Loucy (cell line): ENCODE measurements around the gene AIG1.
"Not testable (repeated sequence)": the region's sequence is repeated elsewhere in the genome, so short reads cannot be mapped to it uniquely, and the experiment has no call there.

ENCODE experiments used
- H2AFZ ChIP-seq: fragments of 200-600 bp; sonication (generic); 2 replicates; pipeline ENCODE4 v1.6.0; 2016; ENCODE audit warnings: antibody characterized with exemption, mild to moderate bottlenecking, low read length, moderate library complexity
- H3F3A ChIP-seq: fragments of 200-600 bp; 2 replicates; pipeline ENCODE4 v1.6.0; 2016; ENCODE audit warnings: antibody characterized with exemption, low read depth, mild to moderate bottlenecking
- H3K27me3 ChIP-seq: fragments of 200-600 bp; sonication (generic); 2 replicates; pipeline ENCODE4 v1.6.1; 2014; ENCODE audit warnings: low read length, mild to moderate bottlenecking; ENCODE audit not compliant: insufficient read depth, poor library complexity, severe bottlenecking
- H3K36me3 ChIP-seq: fragments of 200-600 bp; sonication (generic); 2 replicates; pipeline ENCODE4 v1.6.1; 2016; ENCODE audit warnings: low read length; ENCODE audit not compliant: insufficient read depth
- H3K4me1 ChIP-seq: fragments of 200-600 bp; sonication (generic); 2 replicates; pipeline ENCODE4 v1.5.1; 2014; ENCODE audit warnings: low read length, mild to moderate bottlenecking; ENCODE audit not compliant: insufficient read depth, poor library complexity, severe bottlenecking
- H3K4me2 ChIP-seq: fragments of 200-600 bp; sonication (generic); 2 replicates; pipeline ENCODE4 v1.6.0; 2014; ENCODE audit warnings: antibody characterized with exemption, low read length, low read depth, mild to moderate bottlenecking; ENCODE audit not compliant: poor library complexity, severe bottlenecking
- H3K4me3 ChIP-seq: fragments of 200-600 bp; sonication (generic); 2 replicates; pipeline ENCODE4 v1.5.1; 2014; ENCODE audit warnings: low read length, mild to moderate bottlenecking, mixed read lengths; ENCODE audit not compliant: poor library complexity, severe bottlenecking
- H3K79me2 ChIP-seq: fragments of 200-600 bp; sonication (generic); 2 replicates; pipeline ENCODE4 v1.6.1; 2014; ENCODE audit warnings: low read length; ENCODE audit not compliant: insufficient read depth
- H3K9ac ChIP-seq: fragments of 200-600 bp; sonication (generic); 2 replicates; pipeline ENCODE4 v1.6.0; 2014; ENCODE audit warnings: mild to moderate bottlenecking, low read depth, low read length, moderate library complexity; ENCODE audit not compliant: poor library complexity, severe bottlenecking
- H3K9me2 ChIP-seq: fragments of 200-600 bp; sonication (generic); replicated peaks from 2 replicates; pipeline ENCODE4 v1.6.1; 2016; ENCODE audit warnings: low read depth, low read length, mixed read lengths
- H3K9me3 ChIP-seq: fragments of 200-600 bp; sonication (generic); 2 replicates; pipeline ENCODE4 v1.6.1; 2014; ENCODE audit warnings: mild to moderate bottlenecking, antibody characterized with exemption, low read length, low read depth; ENCODE audit not compliant: insufficient read depth
- H4K20me1 ChIP-seq: fragments of 200-600 bp; sonication (generic); 2 replicates; pipeline ENCODE4 v1.6.0; 2014; ENCODE audit warnings: antibody characterized with exemption, low read length, mild to moderate bottlenecking; ENCODE audit not compliant: insufficient read depth, poor library complexity, severe bottlenecking
- EZH2phosphoT487 ChIP-seq: fragments of 200-600 bp; IDR thresholded peaks from 2 replicates; pipeline ENCODE4 v1.6.1; 2018; ENCODE audit warnings: antibody characterized with exemption, mild to moderate bottlenecking, moderate library complexity, borderline replicate concordance
- TF ChIP-seq, protein P1 (sequence below): fragments of 200-600 bp; sonication (generic); conservative IDR thresholded peaks from 2 replicates; pipeline ENCODE4 v1.5.1; 2014; ENCODE audit warnings: mild to moderate bottlenecking, antibody characterized with exemption, low read length

The AIG1 gene

DNA sequence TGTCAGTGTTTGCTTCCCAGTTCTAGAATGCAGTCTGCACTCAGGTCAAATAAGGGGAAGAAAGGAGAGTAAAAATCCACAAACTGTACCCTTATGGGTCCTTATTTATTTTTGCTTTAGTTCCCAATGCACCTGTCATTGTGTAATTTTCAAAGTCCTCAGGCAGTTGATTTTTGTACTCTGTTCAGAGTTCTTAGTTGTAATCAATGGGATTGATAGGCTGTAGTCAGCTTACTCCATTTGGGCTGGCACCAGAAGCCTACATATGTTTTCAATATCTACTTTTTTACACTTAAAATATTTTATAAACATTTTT lies 18.6 kb downstream of the AIG1 start:
- H2AFZ ChIP-seq: no peak overlapping the region
- H3K4me2 ChIP-seq: no peak overlapping the region
- H3K9me3 ChIP-seq: peaks cover 12% of the 10 kb centered on the region; the same call in 1 of the 2 replicates
- no peaks in the 10 kb centered on the region for H3F3A ChIP-seq
- no peak overlapping the region for H3K4me3 ChIP-seq
- H4K20me1 ChIP-seq: no peaks in the 10 kb centered on the region
- no peaks in the 10 kb centered on the region; the same call in 1 of the 2 replicates for H3K36me3 ChIP-seq
- H3K4me1 ChIP-seq: peaks cover 5% of the 10 kb centered on the region
- H3K9me2 ChIP-seq: no peaks in the 10 kb centered on the region
- no peak overlapping the region for H3K9ac ChIP-seq
- no peak for TF ChIP-seq EZH2phosphoT487
- TF ChIP-seq, protein P1, sequence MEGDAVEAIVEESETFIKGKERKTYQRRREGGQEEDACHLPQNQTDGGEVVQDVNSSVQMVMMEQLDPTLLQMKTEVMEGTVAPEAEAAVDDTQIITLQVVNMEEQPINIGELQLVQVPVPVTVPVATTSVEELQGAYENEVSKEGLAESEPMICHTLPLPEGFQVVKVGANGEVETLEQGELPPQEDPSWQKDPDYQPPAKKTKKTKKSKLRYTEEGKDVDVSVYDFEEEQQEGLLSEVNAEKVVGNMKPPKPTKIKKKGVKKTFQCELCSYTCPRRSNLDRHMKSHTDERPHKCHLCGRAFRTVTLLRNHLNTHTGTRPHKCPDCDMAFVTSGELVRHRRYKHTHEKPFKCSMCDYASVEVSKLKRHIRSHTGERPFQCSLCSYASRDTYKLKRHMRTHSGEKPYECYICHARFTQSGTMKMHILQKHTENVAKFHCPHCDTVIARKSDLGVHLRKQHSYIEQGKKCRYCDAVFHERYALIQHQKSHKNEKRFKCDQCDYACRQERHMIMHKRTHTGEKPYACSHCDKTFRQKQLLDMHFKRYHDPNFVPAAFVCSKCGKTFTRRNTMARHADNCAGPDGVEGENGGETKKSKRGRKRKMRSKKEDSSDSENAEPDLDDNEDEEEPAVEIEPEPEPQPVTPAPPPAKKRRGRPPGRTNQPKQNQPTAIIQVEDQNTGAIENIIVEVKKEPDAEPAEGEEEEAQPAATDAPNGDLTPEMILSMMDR: no peak
- no peaks in the 10 kb centered on the region for H3K27me3 ChIP-seq
- no peaks in the 10 kb centered on the region for H3K79me2 ChIP-seq

DNA sequence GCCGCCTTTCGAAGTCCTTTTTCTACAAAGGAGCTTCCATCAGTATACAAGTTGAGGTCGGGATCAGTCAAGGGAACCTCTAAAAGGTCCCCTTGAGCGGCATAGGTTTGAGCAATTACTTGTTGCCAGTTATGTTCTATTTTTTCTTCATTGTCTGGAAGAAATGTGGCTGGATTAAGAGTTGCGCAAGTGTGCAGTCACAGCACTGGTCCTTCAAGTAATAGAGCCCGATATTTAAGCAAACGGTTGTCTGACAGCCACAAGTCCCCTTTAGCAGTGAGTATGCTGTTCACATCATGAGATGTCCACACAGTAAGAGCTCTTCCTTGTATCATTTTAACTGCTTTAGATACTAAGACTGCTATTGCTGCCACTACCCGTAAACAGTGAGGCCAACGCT lies 21.6 kb downstream of the AIG1 start:
- H3K9me3 ChIP-seq, H2AFZ ChIP-seq: not testable (repeated sequence)

GRCh38 chr6:143084019-143084418 lies 23.3 kb downstream of the AIG1 start:
- H2AFZ ChIP-seq, H3K9ac ChIP-seq, H3K9me2 ChIP-seq, H4K20me1 ChIP-seq, H3K4me1 ChIP-seq, H3K79me2 ChIP-seq, H3K9me3 ChIP-seq, H3K27me3 ChIP-seq, H3F3A ChIP-seq, H3K4me3 ChIP-seq, H3K36me3 ChIP-seq, H3K4me2 ChIP-seq: not testable (repeated sequence)

More for the DNA sequence above, 21.6 kb downstream of the AIG1 start:
- not testable (repeated sequence) for H3K4me2 ChIP-seq, H3F3A ChIP-seq, H3K36me3 ChIP-seq, H4K20me1 ChIP-seq, H3K9me2 ChIP-seq, H3K79me2 ChIP-seq, H3K9ac ChIP-seq, H3K27me3 ChIP-seq, H3K4me1 ChIP-seq, H3K4me3 ChIP-seq

GRCh38 chr6:143087335-143087734 lies 26.6 kb downstream of the AIG1 start:
- H3K4me3 ChIP-seq, H3K9me3 ChIP-seq, H3K27me3 ChIP-seq, H3K9ac ChIP-seq, H3K79me2 ChIP-seq, H2AFZ ChIP-seq, H4K20me1 ChIP-seq, H3F3A ChIP-seq, H3K4me2 ChIP-seq, H3K9me2 ChIP-seq, H3K36me3 ChIP-seq: not testable (repeated sequence)
- peaks cover 11% of the 10 kb centered on the region for H3K4me1 ChIP-seq

DNA sequence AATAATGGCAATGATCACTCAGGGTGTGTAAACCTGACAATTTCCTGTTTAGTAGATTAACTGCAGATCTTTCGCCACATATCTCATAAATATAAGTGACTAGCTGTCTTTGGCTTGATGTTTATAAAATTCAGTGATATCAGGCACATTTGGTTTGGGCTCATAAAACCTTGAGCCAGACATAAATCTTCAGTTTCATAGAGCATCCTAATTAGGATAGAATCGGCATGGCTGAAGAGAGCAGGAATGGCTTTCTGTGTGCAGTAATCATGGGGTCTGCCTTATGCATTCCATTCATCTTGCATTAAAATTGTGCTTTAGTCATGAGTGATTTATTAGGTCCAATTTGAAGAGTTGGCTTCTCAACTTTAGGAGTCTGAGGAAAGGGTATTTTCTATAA lies 27.2 kb downstream of the AIG1 start:
- peaks cover 11% of the 10 kb centered on the region for H3K4me1 ChIP-seq
- no peaks in the 10 kb centered on the region for H3K79me2 ChIP-seq
- H3K4me2 ChIP-seq: no peak overlapping the region
- H3K9me2 ChIP-seq: no peaks in the 10 kb centered on the region
- H3K9me3 ChIP-seq: no peaks in the 10 kb centered on the region
- H3K27me3 ChIP-seq: no peaks in the 10 kb centered on the region
- H3F3A ChIP-seq: no peaks in the 10 kb centered on the region
- H3K36me3 ChIP-seq: no peaks in the 10 kb centered on the region
- no peaks in the 10 kb centered on the region for H4K20me1 ChIP-seq
- no peak overlapping the region for H3K9ac ChIP-seq
- H3K4me3 ChIP-seq: no peak overlapping the region
- H2AFZ ChIP-seq: no peak overlapping the region
- TF ChIP-seq EZH2phosphoT487: no peak
- TF ChIP-seq, protein P1: no peak
